GM19025 (cell line): ENCODE data around the gene NCOA5.
"Not testable (repeated sequence)": the region's sequence is repeated elsewhere in the genome, so short reads cannot be mapped to it uniquely, and the experiment has no call there.

Source experiments
- ATAC-seq: cut with Tn5 transposase; IDR thresholded peaks from one replicate; pipeline ENCODE4 v1.9.1; 2021; ENCODE audit warnings: mild to moderate bottlenecking, low read depth, moderate library complexity; ENCODE audit not compliant: unreplicated experiment

The NCOA5 gene

DNA sequence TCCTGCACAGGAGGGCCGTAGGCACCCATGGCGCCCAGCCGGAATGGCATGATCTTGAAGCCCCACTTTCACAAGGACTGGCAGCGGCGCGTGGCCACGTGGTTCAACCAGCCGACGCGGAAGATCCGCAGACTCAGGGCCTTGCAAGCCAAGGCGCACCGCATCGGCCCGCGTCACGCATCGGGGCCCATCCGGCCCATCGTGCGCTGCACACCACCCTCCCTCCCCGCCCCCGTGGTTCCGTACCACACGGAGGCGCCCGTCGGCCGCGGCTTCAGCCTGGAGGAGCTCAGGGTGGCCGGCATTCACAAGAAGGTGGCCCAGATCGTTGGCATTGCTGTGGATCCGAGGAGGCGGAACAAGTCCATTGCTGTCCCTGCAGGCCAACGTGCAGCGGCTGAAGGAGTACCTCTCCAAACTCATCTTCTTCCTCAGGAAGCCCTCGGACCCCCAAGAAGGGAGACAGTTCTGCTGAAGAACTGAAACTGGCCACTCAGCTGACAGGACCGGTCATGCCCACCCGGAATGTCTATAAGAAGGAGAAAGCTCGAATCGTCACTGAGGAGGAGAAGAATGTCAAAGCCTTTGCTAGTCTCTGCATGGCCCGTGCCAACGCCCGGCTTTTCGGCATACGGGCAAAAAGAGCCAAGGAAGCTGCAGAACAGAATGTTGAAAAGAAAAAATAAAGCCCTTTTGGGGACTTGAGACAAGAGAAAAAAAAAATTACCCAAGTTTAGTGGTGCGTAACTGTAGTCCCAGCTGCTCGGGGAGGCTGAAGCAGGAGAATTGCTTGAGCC lies 9.9 kb upstream of the NCOA5 start:
- ATAC-seq: no peak

DNA sequence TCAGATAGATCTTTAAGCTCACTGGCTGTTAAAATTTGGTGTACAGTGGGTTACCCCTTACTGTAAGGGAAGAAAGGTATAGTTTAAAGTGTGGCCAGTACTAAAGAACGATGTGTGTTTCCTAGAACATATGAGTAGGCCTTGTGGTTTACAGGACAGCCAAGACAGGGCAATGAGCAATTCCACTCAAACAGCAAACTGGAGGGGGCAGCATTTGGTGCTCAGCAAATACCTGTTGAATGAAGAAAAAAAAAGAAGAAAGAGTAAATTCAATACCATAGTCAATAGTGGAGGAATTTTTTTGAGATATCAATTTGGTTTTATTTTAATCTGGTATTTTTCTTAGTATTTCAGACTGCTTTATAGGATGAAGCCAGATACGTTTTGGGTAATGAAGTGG lies 3.8 kb upstream of the NCOA5 start:
- ATAC-seq: no peak

DNA sequence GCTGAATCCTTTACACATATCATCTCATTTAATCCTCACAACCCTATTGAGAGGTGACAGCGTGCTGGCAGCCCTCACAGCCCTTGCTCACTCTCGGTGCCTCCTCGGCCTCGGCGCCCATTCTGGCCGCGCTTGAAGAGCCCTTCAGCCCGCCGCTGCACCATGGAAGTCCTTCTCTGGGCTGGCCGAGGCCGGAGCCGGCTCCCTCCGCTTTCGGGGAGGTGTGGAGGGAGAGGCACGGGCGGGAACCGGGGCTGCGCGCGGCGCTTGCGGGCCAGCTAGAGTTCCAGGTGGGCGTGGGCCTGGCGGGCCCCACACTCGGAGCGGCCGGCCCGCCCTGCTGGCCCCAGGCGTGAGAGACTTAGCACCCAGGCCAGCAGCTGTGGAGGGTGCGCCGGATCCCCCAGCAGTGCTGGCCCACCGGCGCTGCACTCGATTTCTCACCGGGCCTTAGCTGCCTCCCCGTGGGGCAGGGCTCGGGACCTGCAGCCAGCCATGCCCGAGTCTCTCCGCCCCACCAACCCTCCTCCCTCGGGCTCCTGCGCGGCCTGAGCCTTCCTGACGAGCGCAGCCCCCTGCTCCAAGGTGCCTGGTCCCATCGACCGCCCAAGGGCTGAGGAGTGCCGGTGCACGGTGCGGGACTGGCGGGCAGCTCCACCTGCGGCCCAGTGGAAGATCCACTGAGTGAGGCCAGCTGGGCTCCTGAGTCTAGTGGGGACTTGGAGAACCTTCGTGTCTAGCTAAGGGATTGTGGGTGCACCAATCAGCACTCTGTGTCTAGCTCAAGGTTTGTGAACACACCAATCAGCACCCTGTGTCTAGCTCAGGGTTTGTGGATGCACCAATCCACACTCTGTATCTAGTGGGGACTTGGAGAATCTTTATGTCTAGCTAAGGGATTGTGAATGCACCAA lies 2.1 kb upstream of the NCOA5 start:
- not testable (repeated sequence) for ATAC-seq

DNA sequence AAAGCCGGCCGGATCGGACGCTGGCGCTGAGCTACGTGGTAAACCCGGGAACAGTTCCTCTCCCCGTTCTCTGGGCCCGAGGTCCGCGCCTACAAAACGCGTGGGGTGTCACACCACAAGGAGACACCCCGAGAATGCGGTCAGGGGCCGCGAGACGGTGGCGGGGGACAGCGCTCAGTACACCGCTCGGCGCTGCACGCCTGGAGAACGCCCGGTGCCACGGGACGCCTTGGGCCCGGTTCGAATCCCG lies 670 bp downstream of the NCOA5 start:
- peak; percentile 18 for ATAC-seq

DNA sequence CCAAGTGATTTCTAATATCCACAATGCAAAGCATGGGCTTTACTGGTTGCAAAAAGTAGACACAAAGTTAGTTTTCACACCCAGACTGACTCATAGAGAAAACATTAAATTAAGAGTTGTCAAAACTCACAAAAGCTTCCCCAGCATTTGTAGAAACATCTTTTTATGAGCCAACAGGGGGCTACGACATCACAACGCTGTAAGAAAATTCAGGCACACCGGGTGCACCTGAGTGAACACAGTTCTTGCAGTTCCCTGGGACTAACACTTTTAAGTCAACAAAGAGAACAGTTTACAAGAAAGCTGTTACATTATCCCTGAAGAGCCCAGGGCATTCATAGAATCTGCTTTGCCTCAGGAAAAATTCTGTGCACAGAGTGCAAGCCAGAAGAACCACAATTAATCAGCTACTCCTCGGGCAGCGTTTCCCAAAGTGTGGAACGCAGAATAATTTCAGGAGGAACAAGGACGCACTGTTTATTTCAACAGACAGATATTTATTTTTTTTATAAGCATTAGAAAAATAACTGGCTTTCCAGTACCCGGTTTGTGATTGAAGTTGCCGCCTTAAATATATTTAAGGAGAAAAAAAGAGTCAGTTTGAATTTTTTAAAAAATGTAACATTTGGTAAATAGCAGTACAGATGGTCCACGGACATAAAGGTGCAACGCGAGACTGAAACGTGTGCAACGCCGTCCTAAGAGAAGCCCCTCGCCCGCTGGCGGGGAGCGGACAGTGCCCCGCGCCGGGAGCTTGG lies 1.2 kb downstream of the NCOA5 start:
- no peak for ATAC-seq

DNA sequence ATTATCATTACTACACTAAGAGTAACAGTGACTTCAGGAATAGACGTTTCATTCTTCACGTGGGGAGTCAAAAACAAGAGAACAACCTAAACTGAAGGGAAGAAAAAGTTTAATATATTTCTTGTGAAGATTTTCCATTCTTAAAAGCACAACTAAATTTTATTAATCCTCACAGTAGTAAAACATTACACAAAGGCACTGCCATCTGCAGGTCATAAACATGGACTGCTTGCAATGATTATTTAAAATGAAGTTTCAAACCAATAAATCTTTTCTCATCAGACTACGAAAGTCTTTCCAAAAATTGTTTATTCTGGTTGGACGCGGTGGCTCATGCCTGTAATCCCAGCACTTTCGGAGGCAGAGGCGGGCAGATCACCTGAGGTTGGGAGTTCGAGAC lies 2.6 kb downstream of the NCOA5 start:
- ATAC-seq: no peak

DNA sequence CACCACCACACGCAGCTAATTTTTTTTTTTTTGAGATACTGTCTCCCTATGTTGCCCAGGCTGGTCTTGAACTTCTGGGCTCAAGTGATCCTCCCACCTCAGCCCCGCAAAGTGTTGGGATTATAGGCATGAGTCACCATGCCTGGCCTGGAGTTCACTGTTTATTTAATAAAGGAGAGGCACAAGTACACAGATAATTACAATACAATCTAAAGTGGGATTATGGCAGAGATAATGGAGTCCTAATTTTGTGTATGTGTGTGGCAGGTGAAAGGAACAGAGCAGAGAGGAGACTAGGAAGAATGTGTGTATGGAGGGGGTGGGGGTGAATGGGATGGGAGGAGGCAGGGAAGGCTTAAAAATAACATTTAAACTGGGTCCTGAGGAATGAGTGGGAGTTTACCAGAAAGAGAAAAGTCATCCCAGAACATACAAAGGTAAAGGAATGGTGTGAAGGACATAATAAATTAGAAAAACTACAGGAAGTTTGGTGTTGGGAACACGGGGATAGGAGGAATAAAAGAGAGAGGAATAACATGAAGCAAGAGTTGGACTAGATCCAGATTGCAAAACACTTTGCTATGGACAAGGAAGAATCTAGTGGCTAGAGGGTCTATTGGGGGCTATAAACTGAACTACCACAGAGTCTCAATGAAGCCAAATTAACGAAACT lies 4.4 kb downstream of the NCOA5 start:
- ATAC-seq: no peak

DNA sequence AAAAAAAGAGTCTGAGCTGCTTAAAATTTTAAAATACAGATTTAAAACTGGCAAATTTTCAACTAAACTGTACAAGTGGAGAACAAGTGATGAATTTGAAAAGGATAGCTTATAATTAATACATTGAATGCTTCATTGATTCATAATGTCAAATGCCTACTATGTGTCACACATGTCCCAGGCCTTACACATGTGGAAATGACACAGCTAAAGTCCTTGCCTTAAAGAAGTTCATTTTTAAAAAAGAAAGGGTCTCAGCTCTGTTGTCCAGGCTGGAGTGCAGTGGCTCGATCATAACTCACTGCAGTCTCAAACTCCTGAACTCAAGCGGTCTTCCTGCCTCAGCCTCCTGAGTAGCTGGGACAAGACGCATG lies 5.0 kb downstream of the NCOA5 start:
- ATAC-seq: no peak

DNA sequence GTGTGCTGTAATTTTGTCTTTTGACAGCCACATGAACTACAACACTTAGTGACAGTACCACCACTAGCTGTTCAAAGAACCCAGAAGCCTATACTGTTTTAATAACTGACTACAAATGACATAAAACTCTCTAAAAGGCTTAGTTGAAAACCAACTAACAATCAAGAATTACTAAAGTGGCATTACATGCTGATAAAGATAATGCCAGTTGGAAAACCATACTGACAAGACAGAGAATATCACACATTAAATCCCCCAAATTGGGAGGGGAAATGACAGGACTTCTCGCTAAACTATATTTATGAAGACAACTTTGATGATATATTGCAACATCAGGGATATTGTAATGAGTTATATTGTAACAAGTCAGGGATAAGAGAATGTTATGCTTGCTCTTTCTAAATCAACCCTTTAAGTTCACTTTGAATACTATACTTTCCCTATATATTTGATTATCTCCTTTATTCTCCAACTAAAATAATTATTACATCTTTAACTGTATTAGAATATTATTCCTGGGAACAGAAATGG lies 6.2 kb downstream of the NCOA5 start:
- no peak for ATAC-seq

DNA sequence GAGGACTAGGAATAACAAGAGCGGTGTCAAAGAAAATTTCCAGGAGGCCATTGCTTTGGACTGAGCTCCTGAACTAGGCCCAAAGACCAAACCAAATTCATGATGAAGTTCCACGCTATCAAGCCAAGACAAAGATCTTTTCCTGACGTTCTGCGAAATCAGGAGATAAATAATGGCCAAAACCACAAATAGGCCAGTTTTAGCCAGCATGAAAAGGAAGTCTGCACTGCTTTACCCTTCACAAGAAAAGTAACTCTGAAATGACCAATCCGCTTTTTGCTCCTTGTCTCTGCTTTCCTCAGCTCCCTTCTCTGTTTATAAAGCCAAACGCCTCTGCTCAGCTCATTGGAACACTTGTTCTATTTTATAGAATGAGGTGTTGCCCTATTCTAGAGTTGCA lies 6.7 kb downstream of the NCOA5 start:
- ATAC-seq: no peak

DNA sequence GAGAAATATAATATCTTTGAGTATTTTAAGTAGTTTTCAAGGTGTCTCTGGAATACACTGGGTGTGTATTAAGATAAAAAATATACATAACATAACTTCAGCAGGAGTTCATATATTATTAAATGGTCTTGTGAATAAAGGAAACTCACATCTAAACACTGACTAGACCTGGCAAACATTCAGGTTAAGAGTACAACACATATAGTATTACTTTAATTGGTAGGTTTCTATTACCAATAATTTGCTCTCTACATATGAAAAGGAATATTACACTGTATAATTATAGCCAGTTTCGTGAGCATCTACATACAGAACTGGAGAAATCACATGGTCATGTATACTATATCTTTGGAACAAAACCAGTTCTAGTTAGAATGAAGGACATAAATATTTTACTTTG lies 8.7 kb downstream of the NCOA5 start:
- ATAC-seq: no peak

DNA sequence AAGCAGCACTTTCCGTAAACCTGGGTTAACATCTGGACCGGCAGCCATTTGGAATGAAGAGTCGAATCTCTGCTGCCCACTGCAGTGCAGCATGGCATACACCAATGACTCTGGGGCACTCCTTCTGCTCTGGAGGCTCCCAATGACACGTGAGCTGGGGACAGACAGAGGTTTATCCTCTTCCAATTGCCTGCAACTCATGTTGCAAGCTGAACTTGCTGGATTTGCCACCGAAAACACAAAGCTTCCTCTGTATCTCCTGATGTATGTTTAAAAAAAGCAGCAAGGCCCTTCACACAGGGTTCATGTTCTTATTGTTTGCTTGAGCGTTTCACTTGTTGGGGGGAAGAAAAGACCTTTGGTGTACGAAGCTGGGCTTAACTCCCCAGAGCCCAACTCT lies 10.8 kb downstream of the NCOA5 start:
- no peak for ATAC-seq

DNA sequence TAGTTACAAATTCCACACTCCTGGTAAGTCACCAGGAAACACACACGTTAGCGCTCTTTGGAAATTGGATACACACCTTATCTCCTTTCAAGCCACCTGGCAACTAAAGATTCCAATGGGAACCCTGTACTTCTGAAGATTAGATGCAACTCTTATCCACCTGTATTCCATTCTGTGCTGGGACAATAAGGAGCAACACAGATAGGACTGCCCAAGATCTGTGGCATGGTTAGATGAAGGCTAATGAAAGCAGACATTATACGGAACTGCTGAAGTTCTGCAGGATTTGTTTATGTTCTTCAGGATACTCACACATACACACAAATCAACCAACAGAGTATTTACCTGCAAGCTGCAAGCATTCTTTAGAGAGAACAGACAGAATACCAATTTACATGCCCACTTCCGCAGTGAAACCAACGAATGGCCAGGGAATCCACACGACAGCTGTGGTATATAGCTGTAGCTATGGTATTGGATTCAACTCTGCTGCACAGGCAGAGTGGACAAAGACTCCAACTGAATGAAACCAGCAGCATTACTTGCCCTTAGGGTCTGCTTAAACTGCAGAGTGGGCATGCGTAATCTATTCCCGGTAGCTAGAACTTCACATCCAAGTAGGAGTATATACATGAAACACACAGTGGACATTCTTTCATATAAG lies 12.0 kb downstream of the NCOA5 start:
- no peak for ATAC-seq

DNA sequence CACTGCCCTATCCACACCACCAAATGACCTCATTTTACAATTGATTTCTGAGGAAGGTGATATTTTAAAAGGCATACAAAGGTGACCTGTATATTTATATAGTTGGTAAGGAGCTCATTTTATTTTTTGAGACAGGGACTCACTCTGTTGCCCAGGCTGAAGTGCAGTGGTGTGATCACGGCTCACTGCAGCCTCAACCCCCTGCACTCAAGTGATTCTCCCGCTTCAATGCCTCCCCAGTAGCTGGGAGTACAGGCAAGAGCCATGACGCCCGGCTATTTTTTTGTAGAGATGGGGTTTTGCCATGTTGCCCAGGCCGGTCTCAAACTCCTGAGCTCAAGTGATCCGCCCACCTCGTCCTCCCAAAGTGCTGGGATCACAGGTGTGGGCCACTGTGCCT lies 13.0 kb downstream of the NCOA5 start:
- ATAC-seq: no peak

DNA sequence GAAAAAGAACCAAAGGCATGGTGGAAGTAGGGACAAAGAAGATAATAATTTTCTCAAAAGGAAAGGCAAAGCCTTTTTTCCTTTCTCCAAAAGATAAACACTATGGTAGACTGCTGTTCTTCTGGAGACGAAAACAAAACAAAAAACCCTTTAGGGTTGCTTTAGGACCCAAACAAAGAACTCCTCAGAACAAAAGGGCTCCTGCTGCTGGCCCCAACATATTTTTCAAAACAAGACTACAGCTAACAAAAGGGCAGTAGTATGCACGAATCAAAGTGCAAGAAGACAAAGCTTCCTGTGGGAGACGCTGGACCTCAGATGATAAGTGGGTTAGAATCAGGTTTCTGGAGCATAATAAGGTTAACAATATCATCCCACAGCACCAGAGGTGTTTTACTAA lies 15.8 kb downstream of the NCOA5 start:
- ATAC-seq: no peak

DNA sequence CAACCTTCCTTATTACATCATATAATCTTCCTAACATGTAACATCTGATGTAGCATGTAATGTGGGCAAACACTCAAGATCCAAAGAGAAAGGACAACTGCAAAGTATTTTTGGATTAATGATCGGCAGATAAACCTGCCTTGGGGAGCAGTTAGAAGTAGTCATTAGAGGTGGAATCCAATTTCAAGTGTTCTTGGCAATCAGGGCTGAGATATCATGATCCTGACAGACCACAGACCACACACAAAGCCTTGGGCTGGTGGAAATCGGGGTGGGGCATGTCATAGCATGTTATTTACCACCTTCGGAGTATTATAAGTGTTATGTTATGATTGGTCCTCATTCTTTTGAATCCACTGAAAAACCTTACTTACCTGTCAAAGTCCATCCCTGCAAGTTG lies 16.3 kb downstream of the NCOA5 start:
- no peak for ATAC-seq

DNA sequence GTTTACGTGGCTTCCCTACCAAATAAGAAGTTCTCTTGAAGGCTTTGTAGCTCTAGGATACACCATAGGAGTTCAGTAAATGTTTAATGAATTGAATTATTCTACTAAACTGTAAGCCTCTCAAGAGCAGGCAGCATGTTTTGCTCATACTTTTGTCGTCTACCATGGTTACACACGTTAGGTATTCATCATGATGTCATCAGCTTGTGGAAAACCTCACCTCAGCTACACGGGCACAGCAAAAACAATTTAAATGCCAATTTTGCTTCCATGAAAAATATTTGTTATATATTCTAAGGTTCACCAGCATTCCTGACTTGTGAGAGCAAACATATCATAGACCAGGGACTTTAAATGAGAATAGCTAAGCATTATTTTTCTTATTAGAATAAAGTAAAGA lies 16.7 kb downstream of the NCOA5 start:
- ATAC-seq: no peak

DNA sequence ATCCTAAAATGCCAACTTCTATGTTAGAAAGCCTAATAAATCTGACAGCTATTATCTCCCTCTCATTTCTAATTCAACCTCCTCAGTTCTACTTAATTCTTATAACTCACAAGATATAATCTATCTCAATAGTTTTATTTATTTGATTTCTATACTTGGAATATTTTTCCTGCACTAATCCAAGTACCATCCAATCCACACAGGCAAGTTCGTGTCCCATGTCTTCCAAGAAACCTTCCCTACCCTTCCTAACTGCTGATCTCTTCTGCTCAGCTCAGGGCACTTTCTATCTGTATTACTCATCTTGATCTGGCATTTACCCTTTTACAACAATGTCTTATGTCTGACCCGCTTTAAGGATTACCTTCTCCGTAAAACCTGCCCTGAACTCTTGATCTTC lies 18.2 kb downstream of the NCOA5 start:
- no peak for ATAC-seq

DNA sequence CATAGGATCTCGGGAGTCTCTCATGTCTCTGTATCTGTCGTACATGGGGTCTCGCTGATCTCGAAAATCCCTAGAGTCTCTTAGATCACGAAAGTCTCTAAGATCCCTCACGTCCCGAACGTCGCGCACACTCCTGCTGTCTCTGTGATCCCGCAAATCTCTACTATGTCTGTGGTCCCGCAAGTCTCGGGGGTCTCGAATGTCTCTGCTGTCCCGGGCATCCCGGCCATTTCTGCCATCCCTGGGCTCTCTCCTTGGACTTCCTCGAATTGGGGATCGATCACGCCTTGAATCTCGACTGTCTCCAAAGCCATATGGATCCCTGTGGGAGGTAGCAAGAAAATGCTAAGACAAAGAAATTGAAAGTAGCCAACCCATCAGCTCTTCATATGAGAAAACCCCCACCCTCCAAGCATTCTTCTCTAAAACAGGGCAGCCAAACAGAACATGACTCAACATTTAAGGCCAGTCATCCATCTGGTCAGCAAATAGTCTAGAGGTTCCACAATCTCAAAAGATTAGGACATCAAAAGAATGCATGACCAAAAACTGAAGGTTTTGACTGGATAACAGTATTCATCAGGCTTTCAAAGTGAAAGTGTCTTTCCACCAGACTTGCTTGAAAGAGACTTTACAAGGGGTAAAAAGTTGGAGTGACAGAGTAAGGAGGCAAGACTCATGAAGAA lies 19.4 kb downstream of the NCOA5 start:
- ATAC-seq: no peak

DNA sequence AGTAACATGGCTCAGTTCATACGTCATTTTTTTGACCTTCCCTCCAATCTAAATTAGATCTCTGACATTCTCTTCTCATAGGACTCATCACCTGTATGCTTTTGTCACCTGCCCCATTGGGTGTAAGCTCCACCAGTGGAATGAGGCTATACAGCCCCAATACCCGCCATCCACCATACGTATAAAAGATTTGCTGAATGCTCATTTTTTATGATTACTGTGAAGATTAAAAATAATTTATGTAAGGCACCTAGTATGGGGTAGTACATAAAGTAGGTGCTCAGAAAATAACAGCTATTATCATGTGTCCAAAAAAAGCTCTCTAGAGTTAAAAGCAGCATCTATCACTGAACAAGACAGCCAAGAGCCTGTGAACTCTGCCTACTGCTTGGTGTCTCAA lies 24.1 kb downstream of the NCOA5 start:
- no peak for ATAC-seq
